ENCODE results near the gene PSMD6.
A peak's percentile ranks its signal among the peaks of the same experiment; 100 is the strongest.

The PSMD6 gene

DNA sequence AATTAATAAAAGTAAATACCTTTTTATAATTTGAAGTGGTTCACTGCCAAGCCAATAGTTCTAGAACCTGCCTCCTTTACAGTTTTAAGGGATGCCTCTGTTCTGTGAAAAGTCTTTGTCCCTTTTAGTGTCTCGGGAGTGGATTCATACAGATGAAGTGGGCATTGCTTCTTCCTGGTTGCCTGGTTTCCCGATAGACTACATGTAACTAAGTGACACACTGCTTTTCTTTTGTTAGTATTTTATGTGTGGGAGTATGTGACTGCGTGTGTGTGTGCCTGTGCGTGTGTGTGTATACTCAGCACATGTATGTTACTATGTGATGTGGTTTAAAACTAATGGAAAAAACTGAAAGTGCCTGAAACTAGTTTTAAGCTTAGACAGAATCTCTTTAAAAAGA lies 21.1 kb downstream of the PSMD6 start:
- no peak for DNase-seq (ENCODE audit: low read depth, low spot score)
- H3K4me3 ChIP-seq (ENCODE audit: low read depth, low read length) = no peak overlapping the region
- TF ChIP-seq, protein P1, sequence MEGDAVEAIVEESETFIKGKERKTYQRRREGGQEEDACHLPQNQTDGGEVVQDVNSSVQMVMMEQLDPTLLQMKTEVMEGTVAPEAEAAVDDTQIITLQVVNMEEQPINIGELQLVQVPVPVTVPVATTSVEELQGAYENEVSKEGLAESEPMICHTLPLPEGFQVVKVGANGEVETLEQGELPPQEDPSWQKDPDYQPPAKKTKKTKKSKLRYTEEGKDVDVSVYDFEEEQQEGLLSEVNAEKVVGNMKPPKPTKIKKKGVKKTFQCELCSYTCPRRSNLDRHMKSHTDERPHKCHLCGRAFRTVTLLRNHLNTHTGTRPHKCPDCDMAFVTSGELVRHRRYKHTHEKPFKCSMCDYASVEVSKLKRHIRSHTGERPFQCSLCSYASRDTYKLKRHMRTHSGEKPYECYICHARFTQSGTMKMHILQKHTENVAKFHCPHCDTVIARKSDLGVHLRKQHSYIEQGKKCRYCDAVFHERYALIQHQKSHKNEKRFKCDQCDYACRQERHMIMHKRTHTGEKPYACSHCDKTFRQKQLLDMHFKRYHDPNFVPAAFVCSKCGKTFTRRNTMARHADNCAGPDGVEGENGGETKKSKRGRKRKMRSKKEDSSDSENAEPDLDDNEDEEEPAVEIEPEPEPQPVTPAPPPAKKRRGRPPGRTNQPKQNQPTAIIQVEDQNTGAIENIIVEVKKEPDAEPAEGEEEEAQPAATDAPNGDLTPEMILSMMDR (IDR thresholded peaks at IDR 0.05; ENCODE audit: insufficient read depth, low read length, missing control alignments) = no peak
- ChIA-PET POLR2A (no interaction called here), CTCF (interaction anchor here (1.1 to 2.3 kb wide), 2 partner anchors 8 to 482 kb away, joined by 3 to 18 read pairs; no protein-coding TSS in a partner anchor)

DNA sequence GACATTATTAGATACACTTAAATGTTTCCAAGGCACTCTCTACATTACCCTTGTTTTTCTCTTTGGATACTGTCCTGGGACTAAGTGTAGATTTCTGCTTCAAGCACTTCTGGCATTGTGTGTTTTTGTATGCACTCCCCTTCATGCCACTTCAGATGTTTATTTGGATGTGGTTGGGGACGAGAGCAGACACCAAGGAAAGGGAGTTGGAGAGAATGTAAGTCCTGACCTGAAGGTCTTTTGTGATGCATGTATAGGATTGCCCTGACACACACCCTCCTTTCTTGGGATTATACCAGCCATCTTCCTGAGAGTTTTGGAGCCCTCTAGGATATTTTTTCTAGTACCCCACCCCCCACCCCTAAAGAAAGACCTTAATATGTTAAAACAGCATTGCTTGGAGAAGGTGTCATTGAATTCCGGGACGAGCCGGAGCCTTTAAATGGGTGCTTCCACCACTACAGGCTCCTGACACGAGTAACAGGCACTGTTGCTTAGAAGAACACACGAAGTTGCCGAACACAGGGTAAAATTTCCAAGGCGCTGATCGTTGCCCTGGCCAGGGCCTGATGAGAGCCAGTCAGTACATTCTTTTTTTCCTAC lies 22.7 kb downstream of the PSMD6 start:
- no peak overlapping the region for H3K4me3 ChIP-seq (ENCODE audit: low read depth, low read length)
- TF ChIP-seq, protein P1 (IDR thresholded peaks at IDR 0.05; ENCODE audit: insufficient read depth, low read length, missing control alignments) = no peak
- no peak for DNase-seq (ENCODE audit: low read depth, low spot score)
- ChIA-PET POLR2A (no interaction called here), CTCF (interaction anchor here (0.7 to 1.6 kb wide), 3 partner anchors 10 to 93 kb away, joined by 3 to 4 read pairs (median 3); partner anchors contain the start of gene PSMD6)

DNA sequence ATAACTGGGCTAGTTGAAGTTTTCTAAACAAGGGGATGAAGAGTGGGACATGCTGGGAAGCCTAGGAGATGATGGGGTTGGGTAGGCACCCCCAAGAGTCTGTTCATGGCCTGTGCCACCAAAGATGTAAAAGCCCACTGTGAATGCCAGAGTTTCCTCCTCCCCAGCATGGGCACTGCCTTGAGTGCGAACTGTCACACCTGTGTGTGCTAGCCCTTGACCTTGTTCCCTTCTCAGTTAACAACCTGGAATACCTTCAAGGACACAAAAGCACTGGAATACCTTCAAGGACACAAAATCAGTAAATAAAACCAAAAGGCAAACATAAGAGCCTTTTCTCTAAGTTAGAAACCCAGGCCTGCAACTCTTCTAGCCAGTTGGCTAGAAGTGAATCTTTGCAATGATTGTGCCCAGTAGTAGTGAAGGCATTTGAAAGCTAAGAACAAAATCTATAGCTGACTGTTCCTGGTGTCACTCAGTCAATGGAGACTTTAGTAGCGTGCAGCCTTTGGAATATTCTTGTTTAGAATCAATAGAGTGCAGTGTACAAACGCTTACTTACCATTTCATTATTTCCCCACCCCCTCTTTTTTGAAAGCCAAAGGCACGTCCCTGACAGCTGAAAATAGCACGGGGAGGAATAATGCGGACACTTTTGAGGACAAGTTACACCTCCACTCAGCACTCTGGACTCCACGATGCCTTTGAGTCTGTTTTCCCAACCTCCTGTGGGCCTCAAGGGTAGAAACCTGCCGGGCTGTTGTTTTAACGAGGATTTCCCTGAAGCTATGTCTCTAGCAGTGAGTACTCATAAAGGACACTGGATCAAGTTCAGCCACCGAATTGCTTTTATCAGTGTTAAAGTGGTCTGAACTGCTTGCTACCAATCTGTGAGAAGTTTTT lies 24.2 kb downstream of the PSMD6 start:
- POLR2A ChIA-PET = no interaction called here
- CTCF ChIA-PET = interaction anchor here (1.6 to 3.5 kb wide), 3 partner anchors 9 to 38 kb away, joined by 4 to 15 read pairs (median 6); partner anchors contain the start of gene PSMD6
- no peak for DNase-seq (ENCODE audit: low read depth, low spot score)
- TF ChIP-seq, protein P1 (IDR thresholded peaks at IDR 0.05; ENCODE audit: insufficient read depth, low read length, missing control alignments) = no peak
- no peak overlapping the region for H3K4me3 ChIP-seq (ENCODE audit: low read depth, low read length)

DNA sequence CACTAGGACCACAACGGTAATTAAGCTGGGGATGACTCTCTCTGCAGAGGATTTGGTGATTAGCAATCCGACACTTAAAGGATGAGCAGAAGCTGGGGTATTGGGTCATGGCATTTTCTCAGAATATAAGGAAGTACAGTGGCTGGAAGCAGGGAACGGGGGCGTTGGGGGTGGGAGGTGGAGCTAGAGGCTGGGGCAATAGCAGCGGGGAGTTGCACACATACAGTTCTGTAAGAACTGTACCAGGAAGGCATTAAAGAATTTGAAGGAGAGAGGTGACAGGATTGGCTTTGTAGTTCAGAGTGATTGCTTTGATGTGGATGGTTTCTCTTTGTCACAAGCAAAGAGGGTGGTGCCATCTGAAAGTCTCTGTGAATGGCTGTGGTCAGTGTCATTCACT lies 28.2 kb downstream of the PSMD6 start:
- no peak overlapping the region for H3K4me3 ChIP-seq (ENCODE audit: low read depth, low read length)
- ChIA-PET CTCF (interaction anchor here (0.6 to 8.8 kb wide), 19 partner anchors 8 to 649 kb away, joined by 3 to 143 read pairs (median 16); partner anchors contain the start of gene C3orf49), POLR2A (no interaction called here)
- no peak for DNase-seq (ENCODE audit: low read depth, low spot score)
- TF ChIP-seq, protein P1 (IDR thresholded peaks at IDR 0.05; ENCODE audit: insufficient read depth, low read length, missing control alignments) = no peak

DNA sequence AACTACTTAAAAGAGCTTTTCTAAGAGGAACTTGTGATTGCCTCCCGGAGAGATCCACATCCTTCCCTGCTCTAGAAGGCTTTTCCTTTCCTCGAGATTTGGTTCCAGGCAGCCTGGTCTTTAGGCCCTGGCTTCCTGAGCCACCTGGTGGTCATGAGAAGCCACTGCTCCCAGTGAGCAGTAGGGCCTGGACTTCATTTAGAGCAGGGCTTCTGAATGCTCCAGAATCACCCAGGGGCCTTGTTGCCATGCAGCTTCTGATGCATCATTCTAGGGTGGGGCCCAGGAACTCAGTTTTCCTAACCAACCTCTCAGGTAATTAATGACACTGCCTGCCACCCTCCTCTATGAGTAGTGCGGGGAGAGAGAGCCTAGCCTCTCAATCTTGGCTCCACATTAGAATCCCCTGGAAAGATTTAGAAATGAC lies 29.6 kb downstream of the PSMD6 start:
- POLR2A ChIA-PET = interaction anchor here (0.7 kb wide), 1 partner anchor 363 kb away, joined by 3 read pairs; no protein-coding TSS in a partner anchor
- CTCF ChIA-PET = interaction anchor here (0.6 to 8.8 kb wide), 45 partner anchors 9 to 661 kb away, joined by 3 to 143 read pairs (median 5); partner anchors contain the start of gene C3orf49
- DNase-seq (ENCODE audit: low read depth, low spot score) = peak; percentile 23
- TF ChIP-seq, protein P1 (IDR thresholded peaks at IDR 0.05; ENCODE audit: insufficient read depth, low read length, missing control alignments) = peak; percentile 92
- no peak overlapping the region for H3K4me3 ChIP-seq (ENCODE audit: low read depth, low read length)
